Endothelial cell of coronary artery (primary cell): ENCODE data around the gene OR12D2. TPM values are rescaled to one million over a fixed set of nuclear protein-coding genes. Genes with fewer than 3 reads are reported as not detected.

Source experiments
- total RNA-seq: library from RNA; depleted of rRNA; stranded (reverse); fragments of >200 nt; gene quantifications from 2 replicates; pipeline ENCODE4 v1.2.3, GENCODE V29; 2014

The OR12D2 gene, protein sequence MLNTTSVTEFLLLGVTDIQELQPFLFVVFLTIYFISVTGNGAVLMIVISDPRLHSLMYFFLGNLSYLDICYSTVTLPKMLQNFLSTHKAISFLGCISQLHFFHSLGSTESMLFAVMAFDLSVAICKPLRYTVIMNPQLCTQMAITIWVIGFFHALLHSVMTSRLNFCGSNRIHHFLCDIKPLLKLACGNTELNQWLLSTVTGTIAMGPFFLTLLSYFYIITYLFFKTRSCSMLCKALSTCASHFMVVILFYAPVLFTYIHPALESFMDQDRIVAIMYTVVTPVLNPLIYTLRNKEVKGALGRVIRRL
- not detected in 2 replicates for total RNA-seq

DNA sequence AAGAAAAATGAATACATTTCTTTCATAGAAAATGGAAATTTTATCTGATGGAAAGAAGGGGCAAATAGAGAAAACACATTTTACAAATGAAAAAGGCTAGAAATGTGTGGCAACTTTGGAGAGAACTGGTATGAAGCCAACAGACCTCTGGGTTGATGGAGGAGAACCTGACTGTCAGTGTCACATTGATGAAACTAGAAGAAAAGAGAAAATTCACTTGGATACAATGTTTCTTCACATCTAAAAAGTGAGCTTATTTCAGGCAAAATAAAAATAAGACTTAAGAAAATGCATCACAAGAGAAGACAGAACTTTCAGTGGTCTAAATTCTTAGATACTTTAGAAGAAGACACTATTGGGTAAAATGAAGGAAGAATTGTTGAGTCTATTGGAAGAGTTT, at the start of gene OR12D2:
TSS of gene OR12D2 (plus strand) at position 301 of the 400 bp plus-strand sequence. CDS start 1,069 bp downstream, outside the sequence.

DNA sequence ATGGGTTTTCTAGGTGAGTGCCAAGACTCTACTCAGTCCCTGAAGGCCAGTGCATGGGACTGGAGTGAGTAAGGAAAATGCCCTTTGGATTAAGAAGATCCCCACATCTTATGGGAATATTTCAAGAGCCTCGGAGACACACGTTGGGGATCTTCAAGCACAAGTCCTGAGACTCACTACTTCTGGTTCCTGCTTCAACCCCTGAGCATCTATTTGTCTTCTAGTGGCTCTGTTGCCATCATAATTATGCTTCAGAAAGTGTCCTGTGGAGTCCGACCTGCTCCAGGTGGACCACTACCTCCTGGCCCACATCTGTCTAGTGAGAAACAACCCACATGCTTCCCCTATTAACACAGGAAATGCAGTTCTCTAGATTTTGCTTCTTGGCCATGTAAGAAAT, 26.7 kb upstream of the OR12D2 start, which contains the start of gene OR5V1:
TSS of gene OR5V1 (minus strand) at position 101 of the 400 bp plus-strand sequence. CDS start 12,670 bp downstream, outside the sequence.

DNA sequence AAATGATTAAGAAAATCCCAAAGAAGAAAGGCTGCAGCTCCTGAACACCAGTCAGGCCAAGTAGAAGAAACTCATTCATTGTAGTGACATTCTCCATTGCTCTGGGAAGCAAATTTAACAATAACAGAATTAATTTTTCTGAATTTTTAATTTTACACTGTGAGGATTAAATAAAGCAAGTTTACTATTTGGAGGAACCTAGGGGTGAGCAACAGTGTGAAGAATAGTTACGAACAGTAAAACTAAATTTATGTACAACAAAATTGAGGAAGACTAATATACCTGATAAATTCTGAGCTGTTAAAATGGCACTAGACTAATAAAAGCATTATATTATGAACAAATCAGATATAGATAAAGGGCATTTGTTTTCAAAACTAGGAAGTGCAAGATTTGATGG, 20.2 kb upstream of the OR12D2 start, which contains the start of gene OR12D3:
TSS of gene OR12D3 (minus strand) at position 101 of the 400 bp plus-strand sequence. CDS start at position 97, 4 bp downstream.

DNA sequence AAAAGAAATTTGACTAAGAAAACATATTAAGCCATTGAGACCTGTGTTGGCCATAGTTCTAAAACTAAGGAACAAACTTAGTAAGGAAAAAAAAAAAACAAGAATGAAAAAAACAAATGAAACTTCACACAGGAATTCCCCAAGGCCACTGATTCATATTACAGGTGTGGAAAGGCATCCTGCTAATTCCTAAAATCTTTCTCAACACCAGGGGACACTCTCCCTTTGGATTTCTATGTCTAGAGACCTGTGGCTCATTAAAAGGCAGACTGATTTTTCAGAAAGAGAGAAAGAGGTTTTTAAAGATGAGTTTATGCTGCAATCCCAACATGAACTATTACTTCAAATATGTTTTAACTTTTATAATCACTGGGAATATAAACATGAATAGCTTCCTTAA, 19.2 kb downstream of the OR12D2 start, which contains the start of gene OR12D1:
TSS of gene OR12D1 (plus strand) at position 341 of the 400 bp plus-strand sequence.

DNA sequence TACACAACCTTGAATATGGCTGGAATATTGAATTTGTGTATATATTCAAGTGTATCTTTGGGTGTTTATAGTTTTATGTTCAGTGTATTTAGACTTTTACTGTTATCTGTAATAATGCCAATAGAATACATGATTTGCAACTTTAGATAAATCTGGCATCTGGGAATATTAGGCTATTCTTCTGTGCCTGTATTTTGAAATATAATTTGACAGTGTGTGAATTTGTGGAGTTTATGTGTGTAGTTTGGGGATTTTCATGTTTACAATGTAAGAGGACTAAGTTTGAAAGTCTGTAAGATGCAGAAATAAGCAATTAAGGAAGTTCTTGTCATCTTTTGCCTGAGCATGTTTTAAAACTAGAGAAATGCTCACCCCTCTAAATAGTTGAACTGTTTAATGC, 43.6 kb downstream of the OR12D2 start, which contains the start of gene OR10C1:
TSS of gene OR10C1 (plus strand) at position 301 of the 400 bp plus-strand sequence. CDS start 710 bp downstream, outside the sequence.

Other genes with a start within 250 kb of the OR12D2 start
- gene OR2J2, start 224.7 kb upstream of the OR12D2 start, total RNA-seq = not detected in 2 replicates
- gene OR14J1, start 93.9 kb upstream of the OR12D2 start, total RNA-seq = not detected in 2 replicates
- not detected in 2 replicates for gene OR5V1, start 26.8 kb upstream of the OR12D2 start, total RNA-seq
- gene OR12D3, start 20.3 kb upstream of the OR12D2 start, total RNA-seq = not detected in 2 replicates
- not detected in 2 replicates for gene OR12D1, start 19.3 kb downstream of the OR12D2 start, total RNA-seq
- not detected in 2 replicates for gene OR10C1, start 43.7 kb downstream of the OR12D2 start, total RNA-seq
- not detected in 2 replicates for gene OR11A1, start 61.4 kb downstream of the OR12D2 start, total RNA-seq
- not detected in 2 replicates for gene OR2H1, start 61.5 kb downstream of the OR12D2 start, total RNA-seq
- not detected in 2 replicates for gene MAS1L, start 92.3 kb downstream of the OR12D2 start, total RNA-seq
- gene UBD, start 164.1 kb downstream of the OR12D2 start, total RNA-seq = 1.2 and 4.9 TPM in 2 replicates
- gene OR2H2, start 189.5 kb downstream of the OR12D2 start, total RNA-seq = not detected in 2 replicates
- 8.5 and 13.6 TPM in 2 replicates for gene GABBR1, start 237.6 kb downstream of the OR12D2 start, total RNA-seq